UCSD-AML1 (cell line): ENCODE results near the gene TYMP.
A peak's percentile ranks its signal among the peaks of the same experiment; 100 is the strongest.

Experiments used
- DNase-seq: peaks from one replicate; lab custom pipeline; 2025; ENCODE audit not compliant: unreplicated experiment; lab: John Stamatoyannopoulos, UW

The TYMP gene

DNA sequence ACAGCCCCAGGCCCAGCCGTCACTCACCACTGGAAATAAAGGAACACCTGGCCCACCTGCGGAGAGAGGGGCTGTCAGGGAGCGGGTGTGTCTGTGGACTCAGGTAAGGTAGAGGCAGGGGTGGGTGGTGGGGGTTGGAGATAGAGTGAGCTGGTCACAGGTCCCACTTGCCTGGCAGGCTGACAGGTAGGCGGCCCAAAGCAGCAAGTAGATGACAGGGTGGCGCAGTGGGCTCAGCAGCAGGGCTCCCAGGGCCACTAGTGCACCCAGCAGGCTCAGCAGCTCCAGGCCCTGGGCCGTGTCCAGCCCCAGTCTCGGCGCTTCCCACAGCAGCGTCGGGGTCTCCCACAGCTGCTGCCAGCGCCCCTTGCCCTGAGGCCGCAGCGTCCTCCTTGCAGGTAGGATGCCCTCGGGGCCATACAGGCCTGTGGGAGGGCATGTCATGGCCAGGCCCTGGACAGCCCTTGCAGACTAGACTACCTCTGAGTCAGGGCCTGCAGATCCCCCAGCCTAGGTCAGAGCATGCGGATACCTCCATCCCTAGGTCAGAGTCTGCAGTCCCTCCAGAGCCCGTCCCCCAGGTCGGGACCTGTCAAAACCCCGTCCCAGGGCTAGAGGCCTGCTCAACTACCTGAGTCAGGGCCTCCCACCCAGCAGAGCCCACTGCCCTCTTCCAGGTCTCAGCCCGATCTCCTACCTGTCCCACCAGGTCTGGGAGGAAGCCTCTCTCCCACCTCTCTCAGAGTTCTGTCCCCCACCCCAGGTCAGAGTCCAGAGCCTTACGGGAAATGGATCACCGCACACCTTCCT is 23.0 kb downstream of the TYMP start:
- DNase-seq: no peak

DNA sequence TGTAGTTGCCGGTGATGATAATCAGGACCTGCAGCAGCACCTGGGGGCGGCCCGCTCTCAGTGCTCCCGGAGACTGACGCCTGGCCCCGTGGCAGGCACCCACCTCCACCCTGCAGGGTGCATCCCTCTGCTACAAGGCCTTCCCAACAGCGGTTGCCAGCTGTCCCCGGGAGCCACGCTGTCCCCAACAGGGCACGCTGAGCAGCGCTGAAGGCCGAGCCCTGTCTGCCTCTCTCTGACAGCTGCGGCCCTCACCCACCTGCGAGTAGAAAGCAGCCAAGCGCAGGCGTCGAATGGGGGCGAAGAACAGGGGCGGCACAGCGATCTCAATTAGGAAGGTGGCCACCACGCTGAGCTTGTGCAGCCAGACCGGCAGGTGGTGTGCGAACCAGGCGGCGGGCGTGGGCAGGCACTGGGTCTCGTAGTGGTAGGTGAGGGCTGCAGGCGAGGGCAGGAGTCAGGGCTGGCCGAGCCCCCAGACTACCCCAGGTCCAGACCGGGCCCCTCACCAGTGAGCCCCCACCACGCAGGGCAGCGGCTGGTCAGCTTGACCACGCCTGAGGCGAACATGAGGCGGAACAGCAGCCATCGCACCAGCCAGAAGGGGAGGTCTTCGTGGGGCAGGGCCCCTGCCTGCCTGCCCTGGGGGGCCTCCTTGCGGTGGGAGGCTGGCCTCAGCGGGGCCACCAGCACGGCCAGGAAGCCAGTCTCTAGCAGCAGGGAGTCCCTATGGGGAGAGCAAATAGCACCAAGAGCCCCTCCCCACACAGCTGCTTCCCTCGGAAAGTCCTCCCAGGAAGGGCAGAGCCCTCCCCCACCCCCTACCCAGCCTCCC is 23.8 kb downstream of the TYMP start:
- no peak for DNase-seq

GRCh38 chr22:50505276-50505775 is 24.5 kb downstream of the TYMP start:
- no peak for DNase-seq

DNA sequence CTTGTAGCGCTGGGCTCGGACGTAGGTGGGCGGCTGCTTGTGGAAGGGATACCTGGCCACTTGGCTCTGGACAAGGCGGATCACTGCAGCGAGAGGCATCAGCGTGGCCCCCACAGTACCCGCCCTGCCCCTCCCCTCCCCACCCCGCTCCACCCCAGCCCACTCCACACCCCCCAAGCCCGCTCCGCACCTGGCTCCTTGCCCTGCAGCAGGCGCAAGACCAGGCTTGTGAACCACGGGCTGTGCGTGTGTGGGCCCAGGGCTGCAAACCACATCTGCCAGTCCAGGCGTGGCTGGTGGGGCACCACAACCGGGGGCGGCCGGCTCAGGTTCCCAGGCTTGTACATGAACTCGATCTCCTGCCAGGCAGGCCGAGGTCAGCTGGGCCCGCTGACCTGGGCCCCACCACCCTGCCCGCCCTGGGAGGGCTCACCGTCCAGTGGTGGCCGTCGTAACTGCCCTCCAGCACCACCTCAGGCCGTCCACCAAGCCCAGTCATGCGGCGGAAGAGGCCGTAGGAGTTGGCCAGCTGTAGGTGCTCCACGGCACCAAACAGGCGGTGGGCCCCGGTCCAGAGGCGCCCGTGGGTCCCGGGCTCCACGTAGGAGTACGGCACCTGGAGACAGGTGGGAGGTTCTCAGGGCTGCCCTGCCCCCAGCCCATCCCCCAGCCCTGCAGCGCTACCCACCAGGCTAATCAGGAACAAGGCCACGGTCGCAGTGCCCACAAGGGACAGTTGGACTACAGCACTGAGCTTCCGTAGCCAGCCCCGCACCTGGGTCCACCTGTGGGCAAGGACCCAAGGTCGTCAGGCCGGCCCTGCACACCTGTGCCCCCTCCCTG is 25.2 kb downstream of the TYMP start:
- no peak for DNase-seq

DNA sequence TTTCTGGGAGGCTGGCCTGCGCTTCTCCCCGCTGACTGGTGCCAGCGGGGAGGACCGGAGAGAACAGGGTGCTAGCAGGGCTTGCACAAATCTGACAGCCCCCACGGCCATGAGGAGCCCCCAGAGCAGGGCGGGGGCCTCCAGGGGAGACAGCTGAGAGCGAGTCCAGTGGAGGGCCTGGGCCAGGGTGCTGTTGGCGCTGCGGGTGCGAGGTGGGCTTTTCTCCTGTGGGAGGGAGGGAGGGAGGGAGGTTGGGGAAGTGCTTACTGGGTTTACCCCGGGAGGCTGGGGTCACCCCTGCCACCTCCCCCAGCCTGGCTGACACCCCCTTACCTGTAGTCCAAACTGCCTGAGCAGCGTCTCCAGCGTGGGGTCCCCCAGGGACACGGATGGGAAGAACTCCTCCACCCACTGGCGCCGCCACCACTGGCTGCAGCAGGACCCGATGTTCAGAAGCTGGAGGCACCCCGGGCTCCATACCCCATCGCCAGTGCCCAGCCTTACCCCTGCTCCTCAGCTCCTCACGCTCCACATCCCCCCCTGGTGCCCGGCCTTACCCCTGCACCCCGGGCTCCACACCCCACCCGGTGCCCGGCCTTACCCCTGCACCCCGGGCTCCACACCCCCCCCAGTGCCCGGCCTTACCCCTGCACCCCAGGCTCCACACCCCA is 26.2 kb downstream of the TYMP start:
- DNase-seq: no peak

DNA sequence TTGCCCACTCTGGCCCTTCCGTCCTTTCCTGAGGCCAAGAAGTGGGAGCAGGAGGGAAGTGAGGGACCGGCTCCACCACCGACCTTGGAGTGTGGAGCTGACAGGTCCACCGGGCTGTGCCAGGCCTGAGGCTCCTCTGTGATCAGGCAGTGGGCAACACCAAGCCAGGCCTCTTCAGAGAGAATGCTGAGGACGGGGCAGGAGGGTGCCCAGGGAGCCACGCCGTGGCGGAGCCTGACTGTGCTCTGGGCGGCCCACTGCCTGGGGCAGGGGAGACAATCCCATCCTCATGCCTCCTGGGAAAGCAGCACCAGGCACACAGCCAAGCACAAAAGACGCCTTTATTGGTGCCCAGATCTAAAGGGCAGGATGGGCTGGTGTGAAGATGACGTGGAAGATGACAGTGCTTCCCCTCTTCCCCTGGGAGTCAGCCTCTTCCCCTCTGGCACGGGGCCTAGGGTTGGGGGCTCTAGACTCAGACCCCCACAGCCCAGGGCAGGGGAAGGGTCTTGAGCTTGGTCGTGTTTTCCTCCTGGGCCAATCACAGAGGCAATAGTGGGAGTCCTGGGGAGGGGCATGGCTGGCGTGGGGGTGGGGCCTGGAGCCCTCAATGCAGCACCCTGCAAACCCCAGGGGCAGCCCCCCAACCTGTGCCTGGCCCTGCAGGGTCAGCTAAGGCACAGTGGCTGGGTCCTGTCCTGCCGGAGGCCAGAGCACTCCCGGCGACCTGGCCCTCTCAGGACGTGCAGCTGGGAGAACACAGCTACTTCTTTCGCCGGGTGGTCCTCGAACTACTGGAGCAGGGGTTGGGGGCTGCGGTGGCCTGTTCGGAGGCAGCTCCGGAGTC is 27.0 kb downstream of the TYMP start:
- no peak for DNase-seq

- no peak for DNase-seq
These were observed 27.7 kb downstream of the TYMP start for GRCh38 chr22:50502096-50502495.

- DNase-seq: no peak
These were observed 29.4 kb downstream of the TYMP start for GRCh38 chr22:50500452-50500851.

- peak; percentile 64 for DNase-seq
These were observed 31.4 kb downstream of the TYMP start for GRCh38 chr22:50498322-50498890.

DNA sequence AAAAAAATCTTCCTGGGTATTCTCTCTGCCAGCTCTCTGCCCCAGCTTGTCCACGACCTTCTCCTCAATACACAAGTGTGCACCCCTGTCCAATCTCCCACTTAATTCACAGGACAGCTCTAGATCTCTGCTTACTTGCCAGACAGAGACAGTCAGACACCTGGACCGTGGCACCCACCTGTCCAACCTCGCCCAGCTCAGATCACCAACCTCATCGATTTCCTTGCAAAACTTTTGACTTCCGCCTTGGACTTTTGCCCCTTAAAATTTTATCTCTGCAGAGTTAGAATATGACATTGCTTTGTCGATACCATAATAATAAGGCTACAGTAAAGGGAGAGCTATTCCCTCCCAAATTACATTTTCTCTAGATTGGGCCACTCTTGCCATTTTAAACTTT is 32.7 kb downstream of the TYMP start:
- DNase-seq: no peak

DNA sequence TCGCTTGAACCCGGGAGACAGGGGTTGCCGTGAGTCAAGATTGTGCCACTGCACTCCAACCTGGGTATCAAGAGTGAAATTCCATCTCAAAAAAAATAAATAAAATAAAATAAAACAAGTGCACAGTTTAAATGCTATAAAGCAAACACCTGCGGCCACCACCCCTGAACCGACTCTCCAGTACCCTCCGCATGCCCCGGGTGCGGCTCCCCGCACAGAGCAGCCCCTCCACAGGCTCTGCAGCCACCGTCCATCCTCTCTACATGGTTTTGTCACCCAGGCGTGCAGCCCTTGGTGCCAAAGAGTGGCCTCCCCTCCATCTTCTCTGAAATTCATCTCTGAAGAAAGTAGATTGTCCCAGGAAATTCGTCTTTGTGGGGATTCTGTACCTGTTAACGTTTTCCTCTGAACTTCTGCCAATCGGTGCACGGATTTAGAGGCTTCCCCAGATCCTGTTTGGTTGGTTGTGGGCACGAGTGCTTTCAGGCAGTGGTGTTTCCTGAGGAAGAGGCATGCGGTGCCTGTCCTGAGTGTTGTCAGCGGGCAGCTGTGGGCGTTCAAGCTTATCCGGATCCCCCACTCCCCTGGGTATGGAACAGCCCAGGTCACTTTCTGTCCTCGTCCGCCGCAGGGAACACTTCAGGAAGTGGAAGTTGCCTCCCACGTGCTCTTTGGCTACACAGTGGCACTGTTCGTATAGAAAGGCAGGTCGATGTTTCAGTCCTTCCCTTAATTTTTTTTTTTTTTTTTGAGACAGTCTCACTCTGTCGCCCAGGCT is 39.1 kb downstream of the TYMP start:
- peak; percentile 78 for DNase-seq

- DNase-seq: no peak
These were observed 40.2 kb downstream of the TYMP start for GRCh38 chr22:50489363-50490243.

- no peak for DNase-seq
These were observed 40.9 kb downstream of the TYMP start for GRCh38 chr22:50488886-50489285.

GRCh38 chr22:50488006-50488677 is 41.7 kb downstream of the TYMP start:
- no peak for DNase-seq

GRCh38 chr22:50487290-50488005 is 42.4 kb downstream of the TYMP start:
- no peak for DNase-seq

DNA sequence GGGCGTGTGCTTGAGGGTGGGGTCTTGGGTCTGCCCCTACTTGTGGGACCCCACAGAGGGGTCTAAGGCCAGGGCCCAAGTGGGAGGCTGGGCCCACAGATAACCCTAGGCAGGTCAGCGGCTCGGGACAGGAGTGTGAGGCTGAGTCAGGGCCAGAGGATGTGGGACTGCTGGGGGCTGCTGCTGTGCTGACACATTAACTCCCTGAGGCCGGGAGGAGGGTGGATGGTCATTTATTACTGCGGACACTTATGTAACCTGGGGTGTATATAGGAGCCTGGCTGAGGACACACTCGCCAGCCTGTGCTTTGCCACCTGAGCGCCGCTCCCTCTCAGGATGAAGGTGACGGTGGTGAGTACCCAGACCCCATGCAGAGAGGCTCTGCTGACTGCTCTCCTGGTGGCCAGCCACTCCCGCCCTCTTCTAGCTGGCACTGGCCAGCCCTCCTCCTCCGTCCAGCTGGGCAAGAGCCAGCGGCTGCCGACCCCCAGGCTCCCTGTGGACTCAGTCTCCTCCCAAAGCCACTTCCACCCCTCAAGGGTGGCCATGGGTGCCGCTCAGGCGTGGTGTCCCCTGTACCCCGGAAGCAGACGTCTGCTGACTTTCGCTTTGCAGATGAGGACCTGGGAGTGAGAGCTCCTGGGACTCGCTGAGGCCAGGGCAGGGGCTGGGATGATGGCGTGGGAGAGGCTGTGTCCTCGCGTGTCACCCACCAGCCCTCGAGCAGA is 43.1 kb downstream of the TYMP start, which contains the start of gene MIOX:
MIOX (plus strand) TSS at position 299 of the 729 bp plus-strand sequence; CDS start at position 338, 39 bp downstream.
- no peak for DNase-seq
